VCaP (cell line): ENCODE measurements around the gene KCNMA1.

Source experiments
- H3K27ac ChIP-seq: fragments of 450-650 bp; 2 replicates; pipeline ENCODE4 v1.5.1; 2017
- TF ChIP-seq, protein P1 (sequence below): fragments of 450-650 bp; conservative IDR thresholded peaks from 2 replicates; pipeline ENCODE4 v1.5.1; 2017; ENCODE audit warnings: mild to moderate bottlenecking, moderate library complexity

KCNMA1 gene

DNA sequence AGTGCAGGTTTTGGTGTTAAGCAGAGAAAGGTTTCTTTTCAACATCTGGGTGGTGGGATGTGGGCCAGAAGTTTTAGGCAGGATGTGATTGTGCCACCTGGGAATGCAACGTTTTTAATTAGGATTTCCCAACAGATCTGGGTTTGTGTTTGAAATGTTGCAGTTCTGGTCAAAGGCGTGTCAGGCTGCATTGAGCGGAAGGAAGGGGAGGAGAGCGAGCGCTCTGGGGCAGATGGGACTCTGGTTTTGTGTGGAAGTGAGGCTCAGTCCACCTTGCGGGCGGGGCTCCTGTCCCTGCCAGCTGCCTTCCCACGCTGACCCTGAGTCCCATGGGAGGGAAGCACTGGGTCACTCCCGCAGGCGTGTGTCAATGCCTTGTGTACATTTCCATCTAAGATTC is 767.7 kb downstream of the KCNMA1 start:
- H3K27ac ChIP-seq = no peak overlapping the region
- TF ChIP-seq, protein P1, sequence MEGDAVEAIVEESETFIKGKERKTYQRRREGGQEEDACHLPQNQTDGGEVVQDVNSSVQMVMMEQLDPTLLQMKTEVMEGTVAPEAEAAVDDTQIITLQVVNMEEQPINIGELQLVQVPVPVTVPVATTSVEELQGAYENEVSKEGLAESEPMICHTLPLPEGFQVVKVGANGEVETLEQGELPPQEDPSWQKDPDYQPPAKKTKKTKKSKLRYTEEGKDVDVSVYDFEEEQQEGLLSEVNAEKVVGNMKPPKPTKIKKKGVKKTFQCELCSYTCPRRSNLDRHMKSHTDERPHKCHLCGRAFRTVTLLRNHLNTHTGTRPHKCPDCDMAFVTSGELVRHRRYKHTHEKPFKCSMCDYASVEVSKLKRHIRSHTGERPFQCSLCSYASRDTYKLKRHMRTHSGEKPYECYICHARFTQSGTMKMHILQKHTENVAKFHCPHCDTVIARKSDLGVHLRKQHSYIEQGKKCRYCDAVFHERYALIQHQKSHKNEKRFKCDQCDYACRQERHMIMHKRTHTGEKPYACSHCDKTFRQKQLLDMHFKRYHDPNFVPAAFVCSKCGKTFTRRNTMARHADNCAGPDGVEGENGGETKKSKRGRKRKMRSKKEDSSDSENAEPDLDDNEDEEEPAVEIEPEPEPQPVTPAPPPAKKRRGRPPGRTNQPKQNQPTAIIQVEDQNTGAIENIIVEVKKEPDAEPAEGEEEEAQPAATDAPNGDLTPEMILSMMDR = no peak

DNA sequence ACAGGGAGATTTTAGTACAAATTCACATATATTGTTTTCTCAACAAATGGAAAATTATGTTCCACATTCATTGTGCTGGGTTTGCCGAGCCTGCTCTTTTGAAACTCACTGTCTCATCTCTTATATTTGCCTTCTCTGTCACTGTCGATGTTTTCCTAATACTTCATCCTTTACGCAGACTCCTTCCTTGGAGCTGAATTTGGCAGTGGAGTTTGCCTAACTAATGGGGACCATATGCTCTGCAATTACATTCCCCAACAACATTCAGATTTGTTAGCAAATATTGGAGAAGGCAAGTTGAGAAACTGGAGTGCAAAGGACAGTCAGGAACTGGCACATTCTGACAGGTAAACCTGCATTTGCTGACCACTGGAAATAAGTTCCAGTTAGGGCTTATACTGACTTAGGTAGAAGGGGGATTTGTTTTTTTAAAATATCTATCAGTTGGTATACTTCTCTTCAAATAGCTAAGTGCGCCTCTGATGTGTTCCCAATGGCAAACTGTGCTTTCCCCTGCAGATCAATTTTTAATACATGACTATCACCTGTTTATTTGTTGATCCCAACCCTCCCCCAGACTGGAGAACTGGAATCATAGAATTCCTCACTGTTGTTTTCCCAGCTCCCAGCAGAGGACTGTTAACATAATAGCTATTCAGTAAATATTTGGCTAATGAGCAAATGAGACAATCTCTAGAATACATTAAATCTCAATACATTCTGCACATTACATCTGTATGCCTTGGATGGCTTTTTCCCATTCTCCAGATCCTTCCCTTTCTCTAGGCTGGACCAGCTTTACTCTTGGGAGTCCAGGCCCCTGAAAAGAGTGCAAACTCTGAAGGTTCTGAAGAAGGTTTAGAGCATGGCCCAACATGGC is 769.3 kb downstream of the KCNMA1 start:
- H3K27ac ChIP-seq = no peak overlapping the region
- TF ChIP-seq, protein P1 = no peak

DNA sequence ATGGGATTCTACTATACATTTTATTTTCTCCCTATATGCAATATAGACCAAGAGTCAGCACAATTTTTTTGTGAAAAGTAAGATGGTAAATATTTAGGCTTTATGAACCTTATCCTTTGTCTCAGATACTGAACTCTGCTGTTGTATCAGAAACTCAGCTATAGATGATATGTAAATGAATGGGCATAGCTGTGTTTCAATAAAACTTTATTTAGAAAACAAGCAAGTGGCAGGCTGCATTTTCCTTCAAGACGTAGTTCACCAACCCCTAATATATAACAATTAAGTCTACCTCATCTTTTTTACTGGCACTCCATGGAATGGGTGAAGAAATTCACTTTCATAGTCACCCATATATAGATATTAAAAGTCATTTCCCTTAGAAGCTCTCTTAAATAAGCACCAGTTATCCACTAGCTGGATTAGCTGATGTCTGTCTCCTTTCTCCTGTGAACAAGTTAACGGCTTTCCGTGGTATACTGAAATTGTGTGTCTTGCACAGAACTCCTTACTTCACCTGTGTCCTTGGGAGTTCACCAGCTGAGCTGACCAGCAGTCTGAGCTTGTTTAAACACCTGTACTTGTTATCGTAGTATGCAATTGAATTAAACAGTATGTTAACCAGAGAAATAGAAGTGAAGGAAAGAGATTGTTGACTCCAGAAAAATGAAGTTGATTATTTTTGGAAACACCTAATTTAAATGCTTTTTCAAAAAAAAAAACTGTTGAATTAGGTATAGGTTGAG is 770.6 kb downstream of the KCNMA1 start:
- TF ChIP-seq, protein P1 = no peak
- H3K27ac ChIP-seq = no peak overlapping the region

DNA sequence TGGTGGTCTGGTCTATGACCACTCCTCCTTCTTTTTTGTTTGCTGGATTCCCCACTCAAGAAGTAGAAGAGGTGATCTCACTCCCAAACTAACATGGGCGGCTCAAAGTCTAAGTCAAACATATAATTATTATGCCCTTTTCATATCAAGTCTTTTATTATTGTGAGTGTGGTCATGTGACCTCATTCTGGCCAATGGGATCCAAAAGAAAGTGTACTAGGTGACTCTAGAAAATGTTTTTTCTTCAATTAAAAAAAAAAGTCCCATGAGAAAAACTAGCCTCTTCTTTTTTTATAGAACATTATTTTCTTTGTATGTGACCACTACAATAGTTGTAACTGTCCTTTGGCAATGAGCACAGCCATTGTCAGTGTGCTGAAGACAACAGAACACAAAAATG is 772.7 kb downstream of the KCNMA1 start:
- TF ChIP-seq, protein P1 = no peak
- H3K27ac ChIP-seq = no peak overlapping the region

DNA sequence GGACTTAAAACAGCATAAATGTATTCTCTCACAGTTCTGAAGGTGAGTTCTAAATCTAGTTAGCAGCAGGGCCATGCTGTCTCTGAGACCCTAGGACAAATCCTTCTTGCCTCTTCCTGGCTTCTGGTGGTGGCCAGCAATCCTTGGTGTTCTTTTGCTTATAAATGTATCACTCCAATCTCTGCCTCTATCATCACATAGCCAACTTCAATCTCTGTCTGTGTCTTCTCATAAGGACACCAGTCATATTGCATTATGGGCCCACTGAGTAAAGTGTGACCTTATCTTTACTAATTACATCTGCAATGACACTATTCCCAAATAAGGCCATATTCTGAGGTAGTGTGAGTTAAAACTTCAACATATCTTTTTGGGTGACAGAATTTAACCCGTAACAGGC is 778.9 kb downstream of the KCNMA1 start:
- TF ChIP-seq, protein P1 = no peak

DNA sequence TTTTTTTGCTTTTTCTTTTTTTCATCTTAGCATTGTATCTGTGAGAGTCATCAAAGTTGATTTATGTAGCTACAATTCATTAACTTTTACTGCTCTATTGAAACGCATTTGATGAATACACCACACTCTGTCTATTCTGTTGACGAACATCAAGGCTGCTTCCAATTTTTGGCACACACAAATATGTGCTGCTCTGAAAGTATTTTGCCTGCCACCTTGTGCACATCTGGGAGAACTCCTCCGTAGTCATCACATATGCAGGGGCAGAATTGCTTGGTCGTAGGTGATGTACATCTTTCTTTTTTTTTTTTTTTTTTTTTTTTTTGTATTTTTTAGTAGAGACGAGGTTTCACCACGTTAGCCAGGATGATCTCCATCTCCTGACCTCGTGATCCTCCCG is 796.8 kb downstream of the KCNMA1 start:
- TF ChIP-seq, protein P1 = no peak
- no peak overlapping the region for H3K27ac ChIP-seq

More for the DNA sequence above, 778.9 kb downstream of the KCNMA1 start:
- no peak overlapping the region for H3K27ac ChIP-seq

DNA sequence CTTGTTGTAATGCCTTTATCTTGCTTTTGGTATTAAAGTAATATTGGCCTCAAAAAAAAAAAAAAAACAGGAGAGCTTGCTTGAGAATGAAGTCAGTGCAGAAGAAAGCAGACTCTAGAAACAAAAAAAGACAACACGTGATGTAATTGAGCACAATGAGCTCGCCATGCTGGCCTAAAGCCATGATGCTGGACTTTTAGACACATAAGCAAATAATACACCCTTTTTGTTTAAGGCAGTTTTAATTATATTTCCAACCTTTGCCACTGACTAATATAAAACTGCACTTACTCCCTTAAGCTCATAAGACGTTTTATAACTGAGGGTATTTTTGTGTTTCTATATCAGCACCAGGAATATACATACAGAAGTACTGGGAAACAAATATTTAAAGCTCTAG is 798.3 kb downstream of the KCNMA1 start:
- TF ChIP-seq, protein P1 = no peak
- H3K27ac ChIP-seq = no peak overlapping the region
